Activated naive CD8-positive, alpha-beta T cell treated with anti-CD3 and anti-CD28 coated beads, Interleukin-2, amount 10 ng/mL, durations not matched to agents 7 days and 5 days (primary cell): Measurements from ENCODE around the gene WIPF1. TPM values are rescaled to one million over a fixed set of nuclear protein-coding genes. Genes with fewer than 3 reads are reported as not detected.
"Not testable (repeated sequence)": the region's sequence is repeated elsewhere in the genome, so short reads cannot be mapped to it uniquely, and the experiment has no call there.

Source experiments
- ATAC-seq: fragments of 150-1000 bp; cut with Tn5 transposase; one replicate; pipeline ENCODE4 v1.10.0; 2021; ENCODE audit warnings: low read depth, moderate library complexity
- POLR2A ChIA-PET: fragments of 350-600 bp; sonication (Branson Sonifier 250); formaldehyde crosslinking; loops from one replicate; lab custom pipeline; 2021; ENCODE audit warnings: antibody characterized with exemption; lab: Charles Lee
- DNase-seq: peaks from one replicate; pipeline ENCODE4 v3.0.0; 2021
- H3K27ac Mint-ChIP-seq: one replicate; pipeline ENCODE4 v1.8.0; 2022; ENCODE audit warnings: mild to moderate bottlenecking, mixed read lengths
- H3K27me3 Mint-ChIP-seq: one replicate; pipeline ENCODE4 v1.8.0; 2022; ENCODE audit warnings: mild to moderate bottlenecking, moderate library complexity, mixed read lengths
- H3K36me3 Mint-ChIP-seq: one replicate; pipeline ENCODE4 v1.8.0; 2021; ENCODE audit warnings: mild to moderate bottlenecking, mixed read lengths
- H3K4me1 Mint-ChIP-seq: one replicate; pipeline ENCODE4 v1.8.0; 2021; ENCODE audit warnings: mixed read lengths
- H3K4me3 Mint-ChIP-seq: one replicate; pipeline ENCODE4 v1.8.0; 2022; ENCODE audit warnings: mild to moderate bottlenecking, moderate library complexity, mixed read lengths
- H3K9me3 Mint-ChIP-seq: one replicate; pipeline ENCODE4 v1.8.0; 2021; ENCODE audit warnings: mixed read lengths
- total RNA-seq, 2 experiments: library from RNA; stranded (reverse); gene quantifications; one replicate each; pipeline ENCODE4 v1.2.3, GENCODE V29; 2021

WIPF1 gene
- total RNA-seq, 2 experiments from 2014 or later: 446 to 480 TPM

DNA sequence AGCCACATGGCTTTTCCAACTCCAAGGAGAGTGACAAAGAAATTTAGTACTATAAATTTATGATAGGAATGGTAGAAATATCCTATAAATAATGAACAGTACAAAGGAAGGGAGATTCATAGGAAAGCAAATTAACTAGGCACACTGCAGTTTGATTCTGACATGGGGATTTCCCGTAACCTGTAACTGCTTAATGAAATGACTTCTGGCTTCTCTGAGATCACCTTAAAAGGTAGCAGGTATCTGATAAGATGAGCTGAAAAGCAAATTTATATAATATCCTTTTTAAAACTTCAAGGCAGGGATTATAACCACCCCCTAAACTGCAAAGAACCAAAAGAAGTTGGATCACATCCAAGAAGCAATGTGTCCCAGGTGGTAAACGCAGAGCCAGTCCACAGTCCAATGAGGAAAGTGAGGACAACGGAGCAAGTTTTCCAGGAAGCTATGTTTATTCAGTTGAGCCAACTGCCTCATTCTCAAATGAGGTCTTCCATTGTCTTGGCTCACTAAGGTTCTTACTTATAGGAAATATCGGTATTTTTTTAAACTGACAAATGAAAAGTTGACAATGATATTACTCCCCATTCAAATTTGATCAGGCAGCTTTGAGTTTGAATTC is 43.0 kb downstream of the WIPF1 start:
- DNase-seq: no peak
- Mint-ChIP-seq H3K4me1 (peaks cover 31% of the 10 kb centered on the region), H3K4me3 (peak overlapping the region; percentile 77), H3K9me3 (no peaks in the 10 kb centered on the region), H3K27me3 (no peaks in the 10 kb centered on the region), H3K36me3 (peaks cover 16% of the 10 kb centered on the region), H3K27ac (peak overlapping the region; percentile 78)
- POLR2A ChIA-PET: interaction anchor here (0.5 to 1.4 kb wide), 5 partner anchors 9 to 128 kb away, joined by 3 to 4 read pairs (median 3); partner anchors contain the start of gene WIPF1
- no peak for ATAC-seq

DNA sequence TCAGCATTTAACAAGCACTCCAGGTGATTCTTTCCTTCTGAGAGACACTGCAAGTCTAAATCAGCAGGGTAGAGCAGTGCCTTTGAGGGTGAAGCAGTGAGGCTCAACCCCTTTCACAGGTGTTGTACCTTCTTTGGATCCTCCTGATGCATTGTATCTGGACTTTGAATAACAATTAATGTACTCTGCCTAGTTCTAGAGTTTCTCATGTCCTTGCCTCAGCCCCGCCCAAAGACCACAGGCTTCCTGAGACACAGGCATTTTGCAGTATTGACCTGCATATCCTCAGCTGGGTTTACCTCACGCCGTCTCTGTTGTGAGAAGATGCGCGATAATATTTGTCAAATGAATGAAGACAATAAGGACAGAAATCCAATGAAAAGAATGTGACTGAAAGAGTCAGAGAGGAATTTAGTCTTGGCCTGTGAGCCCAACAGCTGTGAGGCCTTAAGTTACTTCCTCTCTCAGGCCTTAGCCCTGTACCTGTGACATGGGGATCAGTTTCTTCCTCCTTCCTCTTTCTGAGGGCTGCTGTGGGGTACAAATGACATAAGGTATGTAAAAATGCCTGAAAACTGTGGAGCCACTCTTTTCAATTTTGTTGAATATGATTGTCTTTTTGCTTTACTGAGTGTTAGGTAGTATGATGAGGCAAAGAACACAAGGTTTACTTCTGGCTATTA is 43.7 kb downstream of the WIPF1 start:
- Mint-ChIP-seq H3K27me3 (no peaks in the 10 kb centered on the region), H3K27ac (peak overlapping the region; percentile 78), H3K4me3 (peak overlapping the region; percentile 77), H3K9me3 (no peaks in the 10 kb centered on the region), H3K36me3 (peaks cover 16% of the 10 kb centered on the region), H3K4me1 (peaks cover 31% of the 10 kb centered on the region)
- POLR2A ChIA-PET: interaction anchor here (1.0 to 1.4 kb wide), 3 partner anchors 8 to 128 kb away, joined by 3 read pairs; no protein-coding TSS in a partner anchor
- ATAC-seq: peak; percentile 61
- no peak for DNase-seq

DNA sequence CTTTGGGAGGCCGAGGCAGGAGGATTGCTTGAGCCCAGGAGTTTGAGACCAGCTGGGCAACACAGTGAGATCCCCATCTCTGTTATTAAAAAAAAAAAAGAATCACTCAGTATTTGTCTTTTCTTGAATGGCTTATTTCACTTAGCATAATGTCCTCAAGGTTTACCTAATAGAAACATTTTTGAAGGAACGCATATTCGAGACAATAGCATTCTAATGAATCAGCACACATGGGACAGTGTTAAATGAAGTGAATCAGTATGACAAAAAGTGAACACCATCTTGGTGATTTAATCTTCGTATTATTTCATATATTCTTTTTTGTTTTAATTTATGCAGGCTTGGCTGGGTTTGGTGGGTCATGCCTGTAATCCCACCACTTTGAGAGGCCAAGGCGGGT is 44.7 kb downstream of the WIPF1 start:
- Mint-ChIP-seq H3K27me3 (no peaks in the 10 kb centered on the region), H3K9me3 (no peaks in the 10 kb centered on the region), H3K36me3 (peaks cover 16% of the 10 kb centered on the region), H3K4me3 (peak overlapping the region; percentile 9), H3K4me1 (peaks cover 31% of the 10 kb centered on the region), H3K27ac (peak overlapping the region; percentile 35)
- POLR2A ChIA-PET: interaction anchor here (1.0 kb wide), 1 partner anchor 59 kb away, joined by 3 read pairs; no protein-coding TSS in a partner anchor
- no peak for ATAC-seq
- DNase-seq: no peak

DNA sequence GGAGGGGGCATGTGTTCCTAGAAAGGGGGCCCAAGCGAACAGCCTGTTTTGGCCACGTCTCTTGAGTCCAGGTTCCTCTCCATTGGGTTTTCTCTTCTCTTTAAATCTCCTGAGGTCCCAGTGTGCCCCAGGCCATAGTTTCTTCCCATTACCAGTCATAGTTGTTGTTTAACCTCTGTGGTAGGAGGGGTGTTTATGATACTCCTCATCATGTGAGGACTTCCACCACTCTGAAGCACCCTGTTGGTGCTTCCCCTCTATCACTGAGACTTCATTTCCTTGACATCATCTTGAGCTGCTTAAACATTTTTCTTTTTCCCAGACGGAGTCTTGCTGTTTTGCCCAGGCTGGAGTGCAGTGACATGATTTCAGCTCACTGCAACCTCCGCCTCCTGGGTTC is 45.9 kb downstream of the WIPF1 start:
- ATAC-seq: no peak
- no peak overlapping the region for H3K27ac Mint-ChIP-seq
- H3K27me3 Mint-ChIP-seq: no peaks in the 10 kb centered on the region
- peaks cover 11% of the 10 kb centered on the region for H3K36me3 Mint-ChIP-seq
- no peaks in the 10 kb centered on the region for H3K9me3 Mint-ChIP-seq
- H3K4me1 Mint-ChIP-seq: peaks cover 34% of the 10 kb centered on the region
- H3K4me3 Mint-ChIP-seq: no peak overlapping the region
- POLR2A ChIA-PET: no interaction called here
- DNase-seq: no peak

DNA sequence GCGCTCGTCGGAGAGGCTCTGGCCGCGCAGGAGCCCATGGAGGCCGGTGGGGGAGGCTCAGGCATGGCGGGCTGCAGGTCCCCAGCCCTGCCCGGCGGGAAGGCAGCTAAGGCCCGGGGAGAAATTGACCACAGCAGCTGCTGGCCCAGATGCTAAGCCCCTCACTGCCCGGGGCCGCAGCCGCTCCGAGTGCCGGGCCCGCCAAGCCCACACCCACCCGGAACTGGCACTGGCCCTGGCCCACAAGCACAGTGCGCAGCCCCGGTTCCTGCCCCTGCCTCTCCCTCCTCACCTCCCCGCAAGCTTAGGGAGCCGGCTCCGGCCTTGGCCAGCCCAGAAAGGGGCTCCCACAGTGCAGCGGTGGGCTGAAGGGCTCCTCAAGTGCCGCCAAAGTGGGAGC is 49.0 kb downstream of the WIPF1 start:
- H3K36me3 Mint-ChIP-seq, H3K4me3 Mint-ChIP-seq, POLR2A ChIA-PET, ATAC-seq, H3K9me3 Mint-ChIP-seq, H3K27me3 Mint-ChIP-seq, DNase-seq, H3K27ac Mint-ChIP-seq: not testable (repeated sequence)
- H3K4me1 Mint-ChIP-seq: peaks cover 25% of the 10 kb centered on the region

DNA sequence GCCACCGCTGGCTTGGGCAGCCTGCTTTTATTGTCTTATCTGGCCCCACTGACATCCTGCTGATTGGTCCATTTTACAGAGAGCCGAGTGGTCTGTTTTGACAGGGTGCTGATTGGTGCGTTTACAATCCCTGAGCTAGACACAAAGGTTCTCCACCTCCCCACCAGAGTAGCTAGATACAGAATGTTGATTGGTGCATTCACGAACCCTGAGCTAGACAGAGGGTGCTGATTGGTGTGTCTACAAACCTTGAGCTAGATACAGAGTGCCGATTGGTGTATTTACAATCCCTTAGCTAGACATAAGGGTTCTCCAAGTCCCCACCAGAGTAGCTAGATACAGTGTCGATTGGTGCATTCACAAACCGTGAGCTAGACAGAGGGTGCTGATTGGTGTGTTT is 49.6 kb downstream of the WIPF1 start:
- peaks cover 25% of the 10 kb centered on the region for H3K4me1 Mint-ChIP-seq
- ATAC-seq, H3K9me3 Mint-ChIP-seq, H3K4me3 Mint-ChIP-seq, POLR2A ChIA-PET, H3K27me3 Mint-ChIP-seq, H3K36me3 Mint-ChIP-seq, DNase-seq, H3K27ac Mint-ChIP-seq: not testable (repeated sequence)

DNA sequence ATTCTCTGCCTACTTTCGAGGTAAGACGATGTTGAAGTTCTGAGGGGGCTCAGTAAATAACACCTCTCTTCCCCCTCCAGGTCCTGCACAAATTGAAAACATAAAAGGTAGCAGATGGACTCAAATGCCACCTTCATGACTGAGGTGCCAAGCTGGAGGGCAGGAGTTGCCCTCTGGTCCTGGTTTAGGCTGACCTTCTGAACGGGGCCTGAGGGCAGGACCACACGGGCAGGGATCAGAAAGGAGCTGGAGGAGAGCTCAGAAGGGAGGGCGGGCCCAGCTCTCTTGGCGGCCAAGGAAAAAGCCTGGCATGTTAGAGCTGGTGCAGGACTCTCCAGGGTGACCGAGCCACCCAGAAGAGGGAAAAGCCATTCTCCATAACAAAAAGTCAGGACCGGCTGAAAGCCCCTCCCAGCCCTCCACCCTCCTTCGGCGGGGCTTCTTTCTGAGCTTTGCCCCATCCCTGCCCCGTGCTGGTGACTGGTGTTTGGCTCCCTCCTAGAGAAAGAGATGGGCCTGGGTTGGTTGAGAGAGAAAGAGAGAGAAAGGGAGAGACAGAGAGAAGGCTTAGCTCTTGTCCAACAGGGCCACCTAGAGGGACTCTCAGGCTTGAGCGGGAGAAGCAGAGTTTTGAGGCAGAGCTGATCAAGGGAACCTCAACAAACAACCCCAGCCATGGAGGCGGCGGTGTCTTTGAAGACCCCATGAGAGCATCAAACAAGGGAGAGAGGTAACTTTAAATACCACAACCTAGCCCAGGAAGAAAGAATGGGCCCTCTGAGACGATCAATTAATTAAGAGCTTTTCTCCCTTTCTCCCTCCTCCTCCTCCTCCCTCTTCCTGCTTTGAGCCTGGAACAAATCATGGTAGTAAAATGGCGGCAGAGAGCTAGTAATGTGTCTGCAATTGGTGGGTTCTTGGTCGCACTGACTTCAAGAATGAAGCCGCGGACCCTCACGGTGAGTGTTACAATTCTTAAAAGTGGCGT is 50.8 kb downstream of the WIPF1 start:
- DNase-seq: peak; percentile 46
- Mint-ChIP-seq H3K9me3 (no peaks in the 10 kb centered on the region), H3K27me3 (no peaks in the 10 kb centered on the region), H3K27ac (peak overlapping the region; percentile 39), H3K4me3 (no peak overlapping the region), H3K36me3 (peaks cover 2% of the 10 kb centered on the region), H3K4me1 (peaks cover 15% of the 10 kb centered on the region)
- peak; percentile 84 for ATAC-seq
- POLR2A ChIA-PET: interaction anchor here (1.3 to 1.7 kb wide), 3 partner anchors 8 to 84 kb away, joined by 3 to 13 read pairs (median 7); partner anchors contain the start of gene GPR155

DNA sequence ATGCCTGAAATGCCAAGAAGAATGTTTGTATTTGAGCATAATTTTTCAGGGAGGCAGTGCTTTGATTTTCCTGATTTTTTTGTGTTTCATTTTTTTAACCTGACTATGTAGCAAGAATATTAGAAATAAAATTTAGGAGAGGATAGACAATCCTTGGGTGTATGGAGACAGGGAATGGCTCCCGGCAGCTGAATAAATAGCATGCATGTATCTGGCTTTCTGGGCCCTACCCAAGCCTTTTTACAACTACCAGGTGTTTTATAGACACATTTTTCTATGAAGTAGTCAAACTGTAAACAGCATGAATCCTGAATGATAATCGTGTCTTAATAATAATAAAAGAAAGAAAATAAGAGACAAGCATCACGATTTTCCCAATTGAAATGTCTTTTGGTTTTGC is 52.4 kb downstream of the WIPF1 start:
- H3K9me3 Mint-ChIP-seq: no peaks in the 10 kb centered on the region
- ATAC-seq: no peak
- H3K4me1 Mint-ChIP-seq: peaks cover 11% of the 10 kb centered on the region
- no peak for DNase-seq
- H3K36me3 Mint-ChIP-seq: no peaks in the 10 kb centered on the region
- H3K27ac Mint-ChIP-seq: no peak overlapping the region
- POLR2A ChIA-PET: interaction anchor here (1.5 kb wide), 1 partner anchor 9 kb away, joined by 3 read pairs; no protein-coding TSS in a partner anchor
- H3K27me3 Mint-ChIP-seq: no peaks in the 10 kb centered on the region
- no peak overlapping the region for H3K4me3 Mint-ChIP-seq

DNA sequence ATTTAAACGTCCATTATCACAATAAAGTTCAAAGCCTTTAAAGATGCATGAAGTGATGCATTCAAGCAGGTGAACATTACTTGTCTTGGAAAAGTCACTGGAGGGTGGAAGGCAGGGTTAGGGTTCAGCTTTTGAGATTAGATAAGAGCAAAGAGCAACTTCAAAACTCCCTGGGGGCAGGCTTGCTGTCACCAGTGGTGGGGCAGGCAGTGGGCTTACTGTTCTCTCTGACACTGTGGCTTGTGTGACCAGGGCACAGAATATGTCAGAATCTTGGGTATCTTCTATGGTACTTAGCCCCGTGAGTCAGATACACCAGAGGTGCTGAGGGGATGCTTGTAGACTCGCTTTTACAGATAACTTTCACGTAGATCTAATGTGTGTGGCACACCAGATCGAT is 52.8 kb downstream of the WIPF1 start:
- POLR2A ChIA-PET: interaction anchor here (0.5 to 0.7 kb wide), 2 partner anchors 52 to 59 kb away, joined by 3 to 7 read pairs; no protein-coding TSS in a partner anchor
- Mint-ChIP-seq H3K4me3 (no peak overlapping the region), H3K36me3 (no peaks in the 10 kb centered on the region), H3K9me3 (no peaks in the 10 kb centered on the region), H3K27me3 (no peaks in the 10 kb centered on the region), H3K27ac (no peak overlapping the region), H3K4me1 (peaks cover 12% of the 10 kb centered on the region)
- ATAC-seq (no peak), DNase-seq (no peak)

DNA sequence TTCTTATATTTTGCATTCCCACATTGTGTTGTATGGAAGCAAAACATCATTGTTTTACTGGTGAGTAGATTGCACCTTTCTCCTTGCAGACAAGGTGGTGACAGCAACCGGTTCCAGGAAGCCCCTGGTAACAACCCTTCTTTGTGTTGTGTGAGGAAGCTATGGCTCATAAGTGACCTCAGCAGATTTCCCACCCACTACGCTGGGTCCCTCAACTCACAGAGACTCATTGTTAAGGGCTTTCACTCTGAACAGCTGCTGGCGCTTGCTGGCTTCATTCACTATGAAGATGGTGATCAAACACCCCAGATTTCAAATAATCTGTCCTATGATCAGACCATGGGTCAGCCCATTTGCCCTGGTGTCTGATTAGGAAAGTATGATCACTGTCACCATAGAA is 53.4 kb downstream of the WIPF1 start:
- ATAC-seq: no peak
- DNase-seq: no peak
- POLR2A ChIA-PET: interaction anchor here (0.5 to 0.7 kb wide), 2 partner anchors 51 to 58 kb away, joined by 3 to 7 read pairs; no protein-coding TSS in a partner anchor
- Mint-ChIP-seq H3K36me3 (no peaks in the 10 kb centered on the region), H3K27ac (no peak overlapping the region), H3K4me1 (peaks cover 17% of the 10 kb centered on the region), H3K4me3 (no peak overlapping the region), H3K27me3 (no peaks in the 10 kb centered on the region), H3K9me3 (no peaks in the 10 kb centered on the region)

DNA sequence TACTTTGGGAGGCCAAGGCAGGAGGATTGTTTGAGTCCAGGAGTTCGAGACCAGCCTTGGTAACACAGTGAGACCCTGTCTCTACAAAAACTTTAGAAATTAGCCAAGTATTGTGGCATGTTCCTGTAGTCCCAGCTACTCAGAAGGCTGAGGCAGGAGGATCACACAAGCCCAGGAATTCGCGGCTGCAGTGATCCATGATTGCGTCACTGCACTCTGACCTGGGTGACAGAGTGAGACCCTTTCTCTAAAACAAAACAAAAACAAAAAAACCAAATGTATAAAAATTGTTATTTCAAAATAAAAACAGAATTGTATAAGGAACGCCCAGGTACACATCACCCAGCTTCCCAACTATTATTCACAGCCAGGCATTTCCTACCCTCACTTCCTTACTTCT is 56.7 kb downstream of the WIPF1 start:
- Mint-ChIP-seq H3K27me3 (peaks cover 2% of the 10 kb centered on the region), H3K4me3 (no peak overlapping the region), H3K27ac (no peak overlapping the region), H3K9me3 (no peaks in the 10 kb centered on the region), H3K4me1 (peaks cover 14% of the 10 kb centered on the region), H3K36me3 (no peaks in the 10 kb centered on the region)
- ATAC-seq: no peak
- DNase-seq: no peak
- POLR2A ChIA-PET: no interaction called here

DNA sequence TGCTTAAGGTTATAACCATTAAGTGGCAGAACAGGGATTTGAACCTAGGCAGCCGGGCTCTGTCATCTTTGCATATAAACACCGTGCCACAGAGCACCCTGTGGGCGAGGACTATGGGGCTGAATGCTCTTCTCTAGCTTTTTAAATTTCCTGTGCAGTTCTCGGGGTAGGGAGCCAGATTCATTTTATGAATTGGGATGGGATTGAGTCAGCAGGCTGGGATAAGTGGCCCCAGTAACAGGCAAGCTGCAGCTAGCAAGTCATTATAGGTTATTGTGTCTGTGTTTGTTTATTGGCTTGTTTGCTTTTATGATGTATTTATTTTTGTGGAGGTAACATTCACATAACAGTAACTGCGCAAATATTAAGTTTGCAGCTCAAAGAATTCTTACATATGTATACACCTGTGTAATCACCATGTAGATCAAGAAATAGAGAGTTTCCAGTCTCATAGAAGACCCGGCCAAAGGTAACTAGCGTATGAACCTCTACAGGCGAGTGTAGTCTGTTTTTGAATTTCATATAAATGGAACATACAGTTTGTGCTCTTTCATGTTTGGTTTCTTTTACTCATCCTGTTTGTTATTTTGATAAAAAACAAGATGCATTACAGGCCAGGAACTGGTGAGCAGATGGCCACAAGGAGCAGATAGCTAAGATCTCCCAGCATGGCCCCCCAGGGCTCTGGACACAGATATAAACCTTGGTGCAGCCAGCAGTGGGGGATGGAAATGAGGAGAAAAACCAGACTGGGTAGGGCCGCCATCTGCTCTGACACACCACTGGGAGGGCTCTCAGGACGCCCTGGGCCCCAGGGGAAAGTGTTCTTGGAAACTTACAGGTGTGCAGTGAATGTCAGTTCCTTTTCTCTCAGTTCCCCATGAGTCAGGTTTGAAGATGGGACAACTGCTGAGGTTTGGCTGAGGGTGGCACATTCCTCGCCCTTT is 61.6 kb downstream of the WIPF1 start:
- Mint-ChIP-seq H3K4me3 (no peak overlapping the region), H3K4me1 (peaks cover 7% of the 10 kb centered on the region), H3K27ac (no peak overlapping the region), H3K36me3 (no peaks in the 10 kb centered on the region), H3K9me3 (no peaks in the 10 kb centered on the region), H3K27me3 (peaks cover 2% of the 10 kb centered on the region)
- POLR2A ChIA-PET: no interaction called here
- DNase-seq: no peak
- ATAC-seq: no peak
